NCI-H1694 (cell line): ENCODE data around the gene ERFL.
"Not testable (repeated sequence)": the region's sequence is repeated elsewhere in the genome, so short reads cannot be mapped to it uniquely, and the experiment has no call there.

Experiments used
- DNase-seq: peaks from one replicate; lab custom pipeline; 2025; lab: John Stamatoyannopoulos, UW

The ERFL gene

GRCh38 chr19:41941410-41942202 lies 13.4 kb upstream of the ERFL start:
- DNase-seq = no peak

DNA sequence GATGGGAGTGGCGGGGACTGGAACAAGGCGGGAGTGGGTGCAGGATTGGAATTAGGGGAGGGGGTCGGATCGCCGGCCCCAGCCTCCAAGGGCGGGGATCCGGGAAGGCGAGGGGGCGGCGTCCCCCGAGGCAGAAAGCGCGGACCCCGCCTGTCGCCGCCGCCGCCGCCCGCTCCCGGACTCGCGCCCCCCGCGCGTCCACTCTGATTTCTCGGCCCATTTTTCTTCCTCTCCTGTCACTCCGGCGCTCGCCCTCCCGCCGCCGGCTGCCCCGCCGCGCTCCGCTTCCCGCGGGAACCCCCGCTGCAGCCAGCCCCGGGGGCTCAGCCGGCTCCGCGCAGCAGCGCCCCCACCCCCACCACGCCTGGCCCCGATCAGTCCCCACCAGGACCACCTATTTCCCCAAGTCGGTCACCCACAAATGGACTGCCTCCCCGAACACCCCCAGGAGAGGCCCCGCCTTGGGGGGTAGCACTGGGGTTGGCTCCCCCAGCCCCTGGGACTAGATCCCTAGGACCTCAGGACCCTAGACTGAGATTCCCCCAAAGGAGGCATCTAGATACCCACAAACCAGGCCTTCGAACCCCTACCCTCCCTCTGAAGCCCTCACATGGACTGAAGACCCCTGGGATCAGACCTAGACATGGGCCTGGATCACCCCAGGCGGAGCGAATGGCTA lies 12.6 kb upstream of the ERFL start:
- DNase-seq = no peak

DNA sequence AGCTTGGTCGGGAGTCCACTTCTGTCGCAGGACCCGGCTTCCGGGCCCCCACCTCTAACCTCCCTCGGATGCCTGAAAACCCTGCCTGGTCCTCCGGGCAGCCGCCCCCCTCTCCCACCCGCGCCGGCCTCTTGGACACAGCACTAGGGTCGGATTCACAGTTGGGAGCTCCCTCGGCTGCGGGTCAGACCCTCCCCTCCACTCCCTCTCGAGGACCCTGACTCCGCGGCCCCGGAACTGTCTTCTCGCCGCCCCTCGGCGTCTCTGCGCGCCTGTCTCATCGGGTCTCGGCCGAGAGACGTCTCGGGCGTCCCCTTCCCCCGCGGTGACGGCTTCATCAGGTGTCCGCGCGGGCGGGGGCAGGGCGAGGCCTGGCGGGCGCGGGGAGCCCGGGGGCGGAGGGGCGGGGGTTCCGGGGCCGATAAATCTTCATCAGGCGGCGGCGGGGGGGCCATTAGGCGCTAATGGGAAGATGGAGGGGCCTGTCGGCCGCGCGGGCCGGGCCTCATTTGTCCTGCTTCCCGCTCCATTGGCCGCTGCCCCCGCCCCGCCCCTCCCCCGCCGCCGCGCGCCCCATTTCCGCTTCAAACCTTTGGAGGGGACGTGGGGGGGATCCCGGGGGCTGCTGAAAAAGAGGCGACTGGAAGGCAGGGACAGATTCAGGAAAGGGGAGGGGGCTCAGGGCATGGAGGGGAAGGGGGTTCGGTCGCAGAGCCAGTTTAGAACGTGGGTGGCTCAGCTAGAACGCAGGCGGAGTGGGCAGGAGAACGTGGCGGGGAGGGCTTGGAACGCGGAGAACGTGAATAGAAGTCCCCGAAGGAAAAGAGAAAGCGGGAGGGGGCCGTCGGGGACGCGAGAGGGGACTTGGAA lies 11.8 kb upstream of the ERFL start:
- DNase-seq = no peak

GRCh38 chr19:41939209-41939608 lies 11.0 kb upstream of the ERFL start:
- DNase-seq = not testable (repeated sequence)

- DNase-seq = no peak
Observed at GRCh38 chr19:41937525-41938468, 9.5 kb upstream of the ERFL start.

GRCh38 chr19:41936961-41937360 lies 8.7 kb upstream of the ERFL start:
- DNase-seq = no peak

DNA sequence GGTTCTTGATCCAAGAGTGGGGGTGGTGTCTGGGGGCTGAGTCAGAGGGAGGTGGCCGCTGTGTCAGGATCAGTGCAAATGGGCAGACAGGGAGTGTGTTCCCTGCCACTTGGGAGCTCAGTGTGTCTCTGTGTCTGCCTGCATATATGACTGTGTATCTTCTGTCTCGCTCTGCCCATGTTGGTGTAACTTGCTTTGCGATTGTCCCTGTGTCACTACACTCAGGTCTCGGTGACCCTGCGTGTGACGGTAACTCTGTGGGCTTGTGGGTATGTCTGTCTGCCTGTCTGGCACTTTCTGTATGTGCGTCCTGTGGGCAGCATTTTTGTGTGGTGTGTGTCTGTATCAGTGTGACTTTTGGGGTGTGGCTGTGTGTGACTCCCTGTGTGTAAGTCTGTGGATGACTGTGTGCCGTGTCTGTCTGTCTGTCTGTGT lies 8.2 kb upstream of the ERFL start:
- DNase-seq = no peak

DNA sequence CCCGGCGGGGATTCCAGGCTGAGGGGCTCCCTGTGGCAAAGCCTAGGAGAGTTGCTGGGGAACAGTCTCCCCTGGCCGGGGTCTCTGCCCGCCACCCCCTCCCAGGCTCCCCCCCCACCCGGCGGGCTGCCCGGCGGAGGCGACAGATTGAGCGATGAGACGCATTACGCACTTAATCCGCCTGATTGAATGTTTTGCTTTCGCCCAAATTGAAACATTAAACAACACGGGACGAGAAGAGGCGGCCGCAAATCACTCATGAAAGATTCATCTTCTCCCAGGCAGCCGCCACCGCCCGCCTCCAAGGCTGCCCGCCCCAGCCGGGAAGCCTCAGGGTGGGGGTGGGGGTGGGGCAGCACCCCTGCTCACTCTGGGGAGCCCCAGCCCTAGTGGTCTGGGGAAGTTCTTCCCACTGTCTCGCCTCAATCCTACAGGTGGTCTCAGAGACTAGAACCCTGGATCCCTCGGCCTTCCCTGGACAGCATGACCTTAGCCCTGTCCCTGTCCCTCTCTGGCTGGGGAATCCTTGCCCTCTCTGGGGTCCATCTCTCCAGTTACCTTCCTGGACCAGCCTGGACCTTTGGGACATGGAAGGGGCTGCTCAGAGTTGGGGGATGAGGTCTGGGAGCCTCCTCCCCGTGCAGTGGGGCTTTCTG lies 7.6 kb upstream of the ERFL start:
- DNase-seq = no peak

DNA sequence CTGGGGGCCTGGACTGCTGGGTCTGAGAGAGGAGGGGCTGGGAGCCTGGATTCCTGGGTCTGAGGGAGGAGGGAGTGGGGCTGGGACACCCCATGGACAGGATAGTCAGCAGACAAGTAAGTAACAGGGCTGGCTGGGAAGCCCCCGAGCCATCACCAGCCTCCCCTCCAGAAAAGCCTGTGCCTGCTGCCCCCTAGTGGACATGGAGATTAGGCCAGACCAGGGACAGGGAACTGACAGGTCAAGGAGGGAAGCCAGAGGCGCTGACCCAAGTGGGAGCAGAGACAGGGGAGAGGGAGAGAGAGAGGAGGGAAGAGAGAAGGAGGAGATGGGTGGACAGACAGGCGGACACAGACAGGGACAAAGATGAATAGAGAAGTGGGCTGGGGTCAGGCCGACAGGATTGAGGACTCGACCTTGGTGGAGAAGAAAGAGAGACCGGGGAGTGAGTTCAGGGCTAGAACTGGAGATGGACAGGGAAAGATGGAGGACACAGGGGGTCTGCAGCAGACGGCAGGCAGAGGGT lies 6.7 kb upstream of the ERFL start:
- peak; percentile 68 for DNase-seq

GRCh38 chr19:41933693-41934426 lies 5.6 kb upstream of the ERFL start:
- DNase-seq = no peak

DNA sequence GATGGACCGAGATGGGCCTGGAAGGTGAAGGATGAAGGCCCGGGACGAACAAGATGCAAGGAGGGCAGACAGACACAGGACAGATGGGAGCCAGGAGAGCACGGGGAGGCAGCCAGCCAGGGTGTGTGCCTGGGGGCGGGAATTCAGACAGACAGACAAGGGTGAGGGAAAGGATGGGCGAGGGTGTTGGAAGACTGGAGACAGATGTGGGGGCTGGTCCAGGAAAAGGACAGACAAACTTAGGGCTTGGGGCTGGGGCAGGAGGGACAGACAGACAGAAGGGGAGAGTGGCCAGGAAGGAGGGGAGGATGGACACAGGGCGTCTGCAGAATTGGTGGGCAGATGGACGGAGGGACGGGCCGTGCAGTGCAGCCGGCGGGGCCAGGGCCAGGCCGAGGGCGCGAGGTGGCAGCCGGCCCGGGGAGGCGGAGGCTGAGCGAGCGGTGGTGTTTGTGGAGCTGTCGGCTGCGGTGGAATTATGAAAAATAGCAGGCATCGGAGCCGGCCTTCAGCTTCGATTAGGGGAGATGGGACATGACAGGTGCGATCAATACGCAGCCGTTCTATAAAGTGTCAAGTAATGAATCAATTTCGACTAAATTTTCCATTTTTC lies 4.6 kb upstream of the ERFL start:
- DNase-seq = peak; percentile 39

GRCh38 chr19:41932259-41932719 lies 4.0 kb upstream of the ERFL start:
- no peak for DNase-seq

DNA sequence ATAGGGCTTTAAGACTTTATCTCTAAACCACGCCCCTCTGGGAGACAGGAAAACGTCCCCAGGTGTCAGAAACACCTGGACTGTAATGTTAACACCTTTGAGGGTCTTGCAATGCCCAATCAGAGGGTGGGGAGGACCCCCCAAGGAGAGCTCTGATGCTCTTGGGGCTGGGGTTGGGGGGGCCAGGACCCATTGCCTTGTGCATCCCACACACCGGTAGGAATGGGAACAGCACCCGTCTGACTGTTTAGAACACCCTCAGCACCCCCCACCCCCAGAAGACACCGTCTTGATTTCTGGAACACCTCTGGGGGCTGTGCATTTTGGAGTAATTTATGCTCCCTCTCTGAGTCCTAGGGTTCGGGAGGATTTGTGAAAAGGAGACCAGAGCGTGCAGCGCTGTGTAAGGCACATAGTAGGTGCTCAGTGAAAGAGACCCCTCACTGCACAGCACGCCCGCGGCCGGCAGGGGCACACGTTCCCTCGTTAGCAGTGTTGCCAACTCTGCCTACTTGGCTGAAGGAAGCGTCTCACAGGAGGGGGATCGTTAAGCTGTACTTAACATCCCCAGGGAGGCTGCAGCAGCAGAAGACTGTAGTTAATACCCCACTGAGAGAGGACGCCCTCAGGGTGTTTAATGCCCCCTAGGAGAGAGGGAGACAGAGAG lies 2.8 kb upstream of the ERFL start:
- DNase-seq = no peak

- DNase-seq = no peak
Observed at GRCh38 chr19:41930322-41930722, 2.1 kb upstream of the ERFL start.

DNA sequence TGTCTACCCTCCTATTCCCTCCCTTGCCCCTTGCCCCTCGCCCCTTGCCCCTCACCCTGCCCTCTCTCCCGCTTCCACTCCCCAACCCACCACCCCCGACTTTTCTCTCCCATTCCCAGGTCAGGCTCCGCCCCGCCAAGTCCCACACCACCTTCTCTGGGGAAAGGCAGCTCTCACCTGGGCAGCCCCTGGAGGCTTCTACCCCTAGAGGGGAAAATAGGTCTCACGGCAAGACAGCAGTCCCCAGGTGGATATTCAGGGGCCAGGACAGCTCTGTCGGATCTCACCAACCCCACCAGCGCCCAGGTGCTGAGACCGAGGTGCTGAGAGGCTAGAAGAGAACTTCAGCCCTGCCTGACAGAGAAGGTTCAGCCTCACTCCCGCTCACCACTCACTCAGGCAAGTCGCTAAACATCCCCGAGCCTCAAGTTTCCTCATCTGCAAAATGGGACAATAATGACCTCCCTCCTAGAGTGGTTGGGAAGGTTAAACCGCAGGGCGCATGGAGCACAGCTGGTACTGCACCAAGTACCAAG lies 1.4 kb upstream of the ERFL start:
- DNase-seq = no peak

- DNase-seq = no peak
Observed at GRCh38 chr19:41928754-41929535, 696 bp upstream of the ERFL start.

DNA sequence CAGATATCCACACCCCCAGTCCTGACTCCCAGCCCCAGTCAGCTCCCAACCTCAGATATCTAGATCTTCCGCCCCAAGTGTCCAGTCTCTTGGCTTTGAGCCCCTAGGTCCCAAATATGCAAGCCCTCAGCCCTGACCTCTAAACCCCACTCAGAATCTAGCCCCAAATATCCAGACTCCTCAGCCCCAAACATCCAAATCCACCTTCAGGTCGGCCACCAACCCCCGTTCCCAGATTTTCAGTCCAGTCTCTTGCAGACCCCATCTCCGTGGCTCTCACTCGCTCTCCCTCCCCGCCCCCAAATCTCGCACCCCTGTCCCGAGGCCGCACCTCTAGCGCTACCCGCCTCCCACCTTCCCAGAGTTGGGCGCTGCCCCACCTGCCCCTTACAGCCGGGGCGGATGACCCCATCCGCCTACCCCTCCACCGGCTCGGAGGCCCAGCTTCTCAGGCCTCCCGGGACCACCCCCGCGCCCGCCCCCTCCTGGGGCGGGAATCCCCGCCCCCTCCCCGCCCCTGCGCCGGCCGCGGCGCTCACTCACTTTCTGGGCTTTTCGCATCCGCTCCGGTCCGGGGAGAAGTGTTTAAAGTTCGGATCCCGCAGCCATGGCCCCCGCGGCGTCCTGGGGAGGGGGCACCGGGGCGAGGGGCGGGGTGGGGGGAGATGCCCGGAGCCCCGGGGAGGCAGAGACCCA lies 604 bp downstream of the ERFL start:
- no peak for DNase-seq
